ENCODE measurements around the gene GABRB1.
"Not testable (repeated sequence)": the region's sequence is repeated elsewhere in the genome, so short reads cannot be mapped to it uniquely, and the experiment has no call there.

DNA sequence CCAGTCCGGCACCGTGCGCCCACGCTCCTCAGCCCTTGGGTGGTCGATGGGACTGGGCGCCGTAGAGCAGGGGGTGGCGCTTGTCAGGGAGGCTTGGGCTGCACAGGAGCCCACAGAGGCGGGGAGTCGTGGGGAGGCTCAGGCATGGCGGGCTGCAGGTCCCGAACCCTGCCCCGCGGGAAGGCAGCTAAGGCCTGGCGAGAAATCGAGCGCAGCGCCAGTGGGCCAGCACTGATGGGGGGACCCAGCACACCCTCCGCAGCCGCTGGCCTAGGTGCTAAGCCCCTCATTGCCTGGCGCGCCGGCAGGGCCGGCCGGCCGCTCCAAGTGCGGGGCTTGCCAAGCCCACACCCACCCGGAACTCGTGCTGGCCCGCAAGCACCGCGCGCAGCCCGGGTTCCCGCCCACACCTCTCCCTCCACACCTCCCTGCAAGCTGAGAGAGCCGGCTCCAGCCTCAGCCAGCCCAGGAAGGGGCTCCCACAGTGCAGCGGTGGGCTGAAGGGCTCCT is 346.7 kb downstream of the GABRB1 start:
- TF ChIP-seq, protein P1, sequence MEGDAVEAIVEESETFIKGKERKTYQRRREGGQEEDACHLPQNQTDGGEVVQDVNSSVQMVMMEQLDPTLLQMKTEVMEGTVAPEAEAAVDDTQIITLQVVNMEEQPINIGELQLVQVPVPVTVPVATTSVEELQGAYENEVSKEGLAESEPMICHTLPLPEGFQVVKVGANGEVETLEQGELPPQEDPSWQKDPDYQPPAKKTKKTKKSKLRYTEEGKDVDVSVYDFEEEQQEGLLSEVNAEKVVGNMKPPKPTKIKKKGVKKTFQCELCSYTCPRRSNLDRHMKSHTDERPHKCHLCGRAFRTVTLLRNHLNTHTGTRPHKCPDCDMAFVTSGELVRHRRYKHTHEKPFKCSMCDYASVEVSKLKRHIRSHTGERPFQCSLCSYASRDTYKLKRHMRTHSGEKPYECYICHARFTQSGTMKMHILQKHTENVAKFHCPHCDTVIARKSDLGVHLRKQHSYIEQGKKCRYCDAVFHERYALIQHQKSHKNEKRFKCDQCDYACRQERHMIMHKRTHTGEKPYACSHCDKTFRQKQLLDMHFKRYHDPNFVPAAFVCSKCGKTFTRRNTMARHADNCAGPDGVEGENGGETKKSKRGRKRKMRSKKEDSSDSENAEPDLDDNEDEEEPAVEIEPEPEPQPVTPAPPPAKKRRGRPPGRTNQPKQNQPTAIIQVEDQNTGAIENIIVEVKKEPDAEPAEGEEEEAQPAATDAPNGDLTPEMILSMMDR (IDR thresholded peaks at IDR 0.05) = not testable (repeated sequence)
- not testable (repeated sequence) for TF ChIP-seq POLR2A (IDR thresholded peaks at IDR 0.05)

Data from right lobe of liver (tissue), 4 donors.